GM19025 (cell line): Measurements from ENCODE around the gene PPTC7.
"Not testable (repeated sequence)": the region's sequence is repeated elsewhere in the genome, so short reads cannot be mapped to it uniquely, and the experiment has no call there.

ENCODE experiments used
- ATAC-seq: cut with Tn5 transposase; IDR thresholded peaks from one replicate; pipeline ENCODE4 v1.9.1; 2021; ENCODE audit warnings: mild to moderate bottlenecking, low read depth, moderate library complexity; ENCODE audit not compliant: unreplicated experiment

The PPTC7 gene

DNA sequence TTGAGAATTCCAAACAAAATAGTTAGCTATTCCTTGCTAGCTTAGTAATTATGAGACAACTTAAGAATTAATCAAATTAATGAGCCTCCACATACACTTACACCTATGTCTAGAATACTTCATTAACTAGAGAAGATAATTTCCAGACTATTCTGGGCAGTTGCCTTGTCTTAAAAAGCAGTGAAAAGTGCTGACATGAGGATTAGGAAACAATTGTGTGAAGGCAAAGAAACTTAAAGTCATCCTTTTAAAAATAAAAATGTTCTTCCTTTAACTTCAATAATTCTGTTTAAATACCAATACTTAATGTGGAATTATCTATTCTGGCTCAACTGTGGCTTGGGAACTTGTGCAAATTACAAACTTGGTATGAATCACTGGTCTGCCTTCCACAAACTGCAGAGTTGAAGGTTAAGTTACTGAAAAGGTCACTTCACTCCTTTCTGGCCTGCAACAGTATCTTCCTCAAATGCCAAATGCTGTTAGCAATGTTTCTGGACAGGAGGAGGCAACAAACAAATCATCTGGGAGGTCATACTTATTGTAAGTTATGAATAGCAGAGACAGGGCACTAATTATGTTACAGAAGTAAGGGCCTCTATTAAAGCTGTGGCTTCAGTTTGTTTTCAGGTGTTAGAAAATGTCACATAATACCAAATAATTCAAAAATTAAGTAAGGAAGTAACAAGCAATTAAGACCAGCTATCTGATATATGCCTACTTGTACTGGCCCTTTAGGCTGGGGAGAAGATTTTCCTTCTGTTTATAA, 19.2 kb downstream of the PPTC7 start:
- no peak for ATAC-seq

DNA sequence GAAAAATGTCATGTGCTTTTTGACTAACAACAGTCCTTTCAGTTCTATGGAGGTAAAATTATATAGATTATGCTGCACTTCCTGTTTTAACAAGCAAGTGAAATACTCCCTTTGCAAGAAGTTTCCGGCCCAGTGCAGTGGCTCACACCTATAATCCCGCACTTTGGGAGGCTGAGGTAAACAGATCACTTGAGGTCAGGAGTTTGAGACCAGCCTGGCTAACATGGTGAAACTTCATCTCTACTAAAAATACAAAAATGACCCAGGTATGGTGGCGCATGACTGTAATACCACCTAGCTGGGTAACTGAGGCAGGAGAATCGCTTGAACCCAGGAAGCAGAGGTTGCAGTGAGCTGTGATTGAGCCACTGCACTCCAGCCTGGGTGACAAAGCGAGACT, 20.7 kb downstream of the PPTC7 start:
- ATAC-seq = not testable (repeated sequence)

DNA sequence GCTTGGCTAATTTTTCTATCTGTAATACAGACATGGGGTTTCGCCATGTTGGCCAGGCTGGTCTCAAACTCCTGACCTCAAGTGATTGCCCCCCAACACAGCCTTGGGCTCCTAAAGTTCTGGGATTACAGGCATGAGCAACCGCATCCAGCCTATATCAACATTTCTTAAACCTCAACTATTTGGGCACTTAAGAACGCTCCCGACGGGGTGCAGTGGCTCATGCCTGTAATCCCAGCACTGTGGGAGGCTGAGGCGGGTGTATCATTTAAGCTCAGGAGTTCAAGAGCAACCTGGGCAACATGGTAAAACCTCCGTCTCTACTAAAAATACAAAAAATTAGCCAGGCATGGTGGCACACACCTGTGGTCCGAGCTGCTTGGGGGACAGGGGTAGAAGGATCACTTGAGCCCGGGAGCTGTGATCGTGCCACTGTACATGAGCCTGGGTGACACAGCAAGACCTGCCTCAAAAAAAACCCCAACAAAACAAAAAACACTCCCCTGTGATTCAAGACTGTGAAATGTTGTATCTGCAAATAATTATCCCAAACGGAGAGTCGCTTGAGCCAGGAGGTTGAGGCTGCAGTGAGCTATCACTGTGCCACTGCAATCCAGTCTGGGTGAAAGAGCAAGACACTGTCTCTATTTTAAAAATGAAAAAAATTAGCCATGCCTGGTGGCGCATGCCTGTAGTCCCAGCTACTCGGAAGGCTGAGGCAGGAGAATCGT, 21.5 kb downstream of the PPTC7 start:
- ATAC-seq = no peak

DNA sequence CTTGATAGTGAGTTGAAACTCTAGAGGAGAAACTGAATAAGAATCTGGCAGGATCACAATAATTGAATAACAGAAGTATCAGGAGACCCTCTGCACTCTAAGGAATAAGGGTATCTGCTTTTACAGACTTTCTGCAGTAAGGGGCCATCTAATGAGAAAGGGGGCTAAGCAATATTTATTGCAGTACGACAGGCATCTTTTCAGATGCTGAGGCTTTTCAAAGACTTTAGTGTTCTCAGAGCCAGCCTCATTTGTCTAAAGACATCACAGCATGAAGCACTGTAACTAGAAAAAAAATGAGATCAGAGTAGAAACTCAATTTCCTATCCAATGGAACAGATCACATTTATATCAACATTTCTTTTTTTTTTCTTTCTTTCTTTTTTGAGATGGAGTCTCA, 22.2 kb downstream of the PPTC7 start:
- ATAC-seq = no peak

DNA sequence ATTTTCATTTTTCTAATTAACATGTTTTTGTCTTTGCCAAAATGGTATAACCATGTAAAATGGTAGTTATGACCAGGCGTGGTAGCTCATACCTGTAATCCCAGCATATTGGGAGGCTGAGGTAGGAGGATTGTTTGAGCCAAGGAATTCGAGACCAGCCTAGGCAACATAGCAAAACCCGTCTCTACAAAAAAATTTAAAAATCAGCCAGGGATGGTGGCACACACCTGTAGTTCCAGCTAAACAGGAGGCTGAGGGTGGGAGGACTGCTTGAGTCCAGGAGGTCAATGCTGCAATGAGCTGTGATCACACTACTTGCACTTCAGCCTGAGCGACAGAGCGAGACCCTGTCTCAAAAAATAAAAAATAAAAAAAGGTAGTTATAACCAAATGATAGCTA, 23.1 kb downstream of the PPTC7 start:
- ATAC-seq = no peak

DNA sequence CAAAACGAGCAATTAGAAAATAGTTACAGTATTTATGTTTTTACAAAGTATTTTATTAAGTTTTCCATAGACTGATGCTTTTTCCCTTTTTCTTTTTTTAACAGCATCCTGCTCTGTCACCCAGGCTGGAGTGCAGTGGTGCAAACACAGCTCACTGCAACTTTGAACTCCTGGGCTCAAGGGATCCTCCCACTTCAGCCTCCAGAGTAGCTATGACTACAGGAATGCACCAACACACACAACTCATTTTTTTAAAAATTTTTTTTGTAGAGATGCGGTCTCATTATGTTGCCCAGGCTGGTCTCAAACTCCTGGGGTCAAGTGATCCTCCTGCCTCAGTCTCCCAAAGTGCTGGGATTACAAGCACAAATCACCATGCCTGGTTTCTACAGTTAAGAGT, 24.2 kb downstream of the PPTC7 start:
- ATAC-seq = not testable (repeated sequence)

DNA sequence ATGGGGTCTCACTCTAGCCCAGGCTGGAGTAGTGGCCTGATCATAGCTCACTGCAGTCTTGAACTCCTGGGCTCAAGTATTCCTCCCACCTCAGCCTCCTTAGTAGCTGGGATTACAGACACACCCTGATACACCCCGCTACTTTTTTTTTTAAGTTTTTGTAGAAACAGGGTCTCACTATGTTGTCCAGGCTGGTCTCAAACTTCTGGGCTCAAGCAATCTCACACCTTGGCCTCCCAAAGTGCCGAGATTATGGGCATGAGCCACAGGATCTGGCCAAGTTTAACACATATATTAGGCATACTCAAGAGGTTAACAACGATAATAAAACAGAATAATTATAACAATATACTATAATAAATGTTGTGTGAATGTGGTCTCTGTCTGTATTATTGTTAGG, 25.8 kb downstream of the PPTC7 start:
- ATAC-seq = no peak

DNA sequence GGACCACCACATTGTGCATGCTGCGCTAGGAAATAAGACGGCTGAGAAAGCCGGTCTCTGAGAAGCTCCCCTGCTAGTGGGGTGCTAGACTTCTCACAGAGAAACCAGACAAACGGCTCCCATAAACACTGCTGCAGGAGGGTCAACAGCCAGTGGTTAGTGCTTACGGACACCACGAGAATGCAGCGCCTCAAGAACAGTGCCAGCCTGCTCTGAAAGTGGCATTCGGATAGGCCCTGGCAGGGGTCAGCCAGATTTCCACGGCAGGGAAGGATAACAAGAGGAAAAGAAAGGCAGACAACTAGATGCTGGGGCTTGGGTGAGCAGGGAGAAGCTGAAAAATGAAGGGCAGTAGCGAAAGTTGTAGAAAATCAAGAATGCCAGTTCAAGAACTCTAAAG, 26.4 kb downstream of the PPTC7 start:
- no peak for ATAC-seq

DNA sequence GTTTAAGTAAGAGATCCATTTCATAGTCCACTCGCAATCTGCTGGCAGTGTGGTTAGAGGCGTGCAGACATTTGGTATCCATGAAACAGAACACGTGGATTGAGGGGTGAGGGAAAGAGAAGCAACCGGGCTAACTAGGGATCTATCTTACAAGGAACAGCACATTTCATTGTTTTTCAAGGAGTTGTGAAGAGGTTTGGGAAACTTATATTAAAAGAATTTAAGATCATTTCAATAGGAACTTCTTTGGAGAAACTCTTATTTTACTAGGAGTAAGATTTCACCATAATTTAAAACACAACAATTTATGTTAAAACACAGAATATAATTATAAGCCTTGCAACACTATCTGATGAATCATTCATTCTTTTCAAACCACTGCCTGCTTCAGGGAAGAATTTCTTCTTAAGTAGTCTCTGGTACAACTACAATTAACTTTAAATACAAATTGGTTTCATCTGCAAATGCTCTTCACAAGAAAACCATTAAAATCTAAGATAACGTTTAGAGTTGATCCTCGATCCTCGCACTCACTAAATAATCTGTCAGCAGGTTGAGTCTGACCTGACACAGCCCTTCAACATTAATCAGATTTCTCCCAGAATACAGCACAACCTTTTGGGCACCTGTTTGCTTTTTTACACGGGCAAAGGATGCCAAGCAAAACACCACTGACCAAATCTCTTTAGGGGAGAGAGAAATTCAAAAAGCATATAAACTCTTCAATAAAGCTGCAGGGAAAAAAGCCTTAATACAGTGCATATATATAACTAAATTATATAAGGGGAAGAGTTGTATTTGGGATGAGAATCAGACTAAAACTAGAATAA, 27.3 kb downstream of the PPTC7 start:
- ATAC-seq = no peak

DNA sequence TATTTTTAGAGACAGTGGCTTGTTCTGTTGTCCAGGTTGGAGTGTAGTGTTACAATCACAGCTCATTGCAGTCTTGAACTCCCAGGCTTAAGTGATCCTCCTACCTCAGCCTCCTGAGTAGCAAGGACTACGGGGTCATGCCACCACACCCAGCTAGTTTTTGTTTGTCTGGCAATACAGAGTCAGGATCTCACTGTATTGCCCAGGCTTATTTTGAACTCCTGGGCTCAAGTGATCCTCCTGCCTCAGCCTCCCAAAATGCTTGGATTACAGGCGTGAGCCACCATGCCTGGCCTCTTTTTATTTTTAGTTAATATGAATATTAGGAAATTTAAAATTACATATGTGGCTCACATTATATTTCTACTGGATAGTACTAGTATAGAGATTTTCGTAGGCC, 28.9 kb downstream of the PPTC7 start:
- ATAC-seq = no peak

DNA sequence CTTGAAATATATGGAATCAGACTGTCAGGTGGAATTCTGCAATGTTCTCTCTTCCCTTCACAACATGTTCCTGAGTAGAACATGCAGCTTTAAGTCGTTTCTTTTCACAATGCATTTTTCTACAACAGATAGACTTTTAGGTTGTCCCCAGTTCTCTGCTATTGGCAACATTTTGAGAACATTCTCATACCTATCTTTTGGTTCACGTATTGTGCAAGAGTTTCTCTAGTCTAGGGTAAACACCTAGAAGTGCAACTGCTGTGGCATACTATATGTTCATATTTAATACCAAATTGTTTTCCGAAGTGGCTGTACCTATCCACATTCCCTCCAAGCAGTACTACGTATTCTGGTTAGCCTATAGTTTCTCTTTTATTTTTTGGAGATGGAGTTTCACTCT, 32.1 kb downstream of the PPTC7 start:
- no peak for ATAC-seq

DNA sequence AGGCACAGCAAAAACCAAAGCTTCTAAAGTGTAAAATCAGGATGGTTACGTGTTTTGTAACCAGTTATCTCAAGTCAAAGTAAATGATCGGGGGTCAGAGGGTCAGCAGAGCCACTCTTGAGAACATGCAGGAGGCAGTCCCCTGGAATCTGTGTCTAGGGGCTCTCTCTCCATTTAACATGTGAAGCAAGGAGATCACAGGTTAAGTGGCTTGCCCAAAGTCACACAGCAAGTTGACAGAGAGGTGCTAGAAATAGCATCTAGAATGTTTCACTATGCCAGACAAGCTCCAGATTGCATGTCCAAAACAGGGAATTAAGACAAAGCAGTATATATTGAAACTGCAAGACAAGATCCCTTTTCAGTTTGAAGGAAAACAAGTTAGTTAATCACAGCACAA, 33.4 kb downstream of the PPTC7 start:
- ATAC-seq = no peak

DNA sequence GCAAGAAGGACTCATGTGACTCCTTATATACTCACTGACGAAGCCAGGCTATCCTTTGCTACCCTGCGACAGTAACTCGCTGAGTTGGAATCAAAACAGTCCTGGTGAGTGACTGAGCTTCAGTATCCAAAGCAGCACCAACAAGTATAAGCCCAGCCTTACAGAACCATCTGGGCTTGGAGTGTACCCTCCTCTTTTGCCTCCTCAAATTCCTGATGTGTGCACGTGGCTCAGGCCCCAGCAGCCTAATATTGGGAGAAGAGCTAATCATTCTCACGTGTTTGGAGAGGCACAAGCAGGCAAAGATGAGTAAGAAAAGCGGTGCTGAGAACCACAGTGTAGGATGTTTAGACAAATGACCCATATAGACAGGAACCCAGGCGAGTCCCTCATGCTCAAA, 34.4 kb downstream of the PPTC7 start:
- no peak for ATAC-seq

DNA sequence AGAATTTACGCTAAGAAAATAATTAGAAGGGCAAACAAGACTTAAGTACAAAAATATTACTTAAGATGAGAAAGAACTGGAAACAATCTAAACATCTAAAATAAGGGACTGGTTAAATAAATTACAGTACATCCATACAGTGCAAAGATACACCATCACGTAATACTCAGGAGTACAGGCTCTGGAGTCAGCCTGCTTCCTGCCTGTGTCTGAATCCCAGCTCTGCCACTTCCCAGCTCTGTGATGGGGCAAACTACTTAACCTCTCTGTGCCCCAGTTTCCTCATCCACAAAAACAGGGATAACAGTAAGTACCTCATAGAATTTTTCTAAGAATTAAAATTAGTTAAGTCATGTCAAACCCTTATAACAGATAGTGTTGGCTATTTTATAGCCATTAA, 36.0 kb downstream of the PPTC7 start:
- ATAC-seq = no peak

DNA sequence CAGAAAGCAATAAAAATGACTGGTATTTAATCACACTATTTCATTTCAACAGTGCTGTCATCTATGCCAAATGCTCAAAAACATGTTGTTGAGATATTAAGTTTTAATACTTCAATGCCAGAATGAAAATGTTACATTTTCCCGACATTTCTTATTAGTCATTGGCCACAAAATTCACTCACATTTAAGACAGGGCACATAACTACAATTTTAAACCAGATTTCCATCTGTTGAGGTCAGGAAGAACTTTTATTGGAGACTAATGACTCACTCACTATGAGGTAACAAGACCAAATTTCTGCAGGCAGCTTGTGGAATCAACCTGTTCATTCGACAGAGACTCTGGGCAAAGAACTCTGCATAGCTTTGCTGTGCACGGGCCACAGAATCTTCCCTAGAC, 36.8 kb downstream of the PPTC7 start:
- no peak for ATAC-seq

DNA sequence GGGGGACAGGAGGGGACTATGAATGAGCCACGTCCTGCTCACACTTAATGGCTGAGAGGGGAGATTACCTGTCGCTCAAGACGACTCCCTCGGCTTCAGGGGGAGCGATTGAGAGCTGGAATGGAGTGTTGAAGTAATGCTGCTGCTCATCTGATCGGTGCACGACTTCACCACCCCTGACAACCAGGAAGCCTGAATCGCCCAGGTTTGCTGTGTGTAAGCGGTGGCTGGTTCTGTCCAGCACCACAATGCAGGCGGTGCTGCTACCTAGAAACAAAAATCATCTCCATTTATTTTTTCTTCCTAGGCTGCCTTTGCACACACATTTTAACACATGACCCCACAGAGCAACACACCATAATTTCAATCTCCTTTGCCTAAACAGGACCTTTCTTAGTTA, 37.3 kb downstream of the PPTC7 start:
- no peak for ATAC-seq

DNA sequence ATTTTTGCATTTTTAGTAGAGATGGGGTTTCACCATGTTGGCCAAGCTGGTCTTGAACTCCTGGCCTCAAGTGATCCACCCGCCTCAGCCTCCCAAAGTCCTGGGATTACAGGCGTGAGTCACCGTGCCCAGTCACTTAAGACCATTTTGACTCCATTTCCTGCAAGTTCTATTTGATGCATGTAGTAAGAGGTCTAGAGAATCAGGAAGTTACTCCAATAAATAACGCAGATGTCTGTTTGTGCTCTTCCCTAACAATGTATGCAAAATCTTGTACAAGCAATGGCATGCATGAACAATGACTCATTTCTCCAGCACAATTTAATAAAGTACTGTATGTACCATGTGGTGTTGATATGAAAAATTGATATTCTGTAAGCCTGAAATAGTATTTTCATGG, 37.9 kb downstream of the PPTC7 start:
- ATAC-seq = not testable (repeated sequence)

DNA sequence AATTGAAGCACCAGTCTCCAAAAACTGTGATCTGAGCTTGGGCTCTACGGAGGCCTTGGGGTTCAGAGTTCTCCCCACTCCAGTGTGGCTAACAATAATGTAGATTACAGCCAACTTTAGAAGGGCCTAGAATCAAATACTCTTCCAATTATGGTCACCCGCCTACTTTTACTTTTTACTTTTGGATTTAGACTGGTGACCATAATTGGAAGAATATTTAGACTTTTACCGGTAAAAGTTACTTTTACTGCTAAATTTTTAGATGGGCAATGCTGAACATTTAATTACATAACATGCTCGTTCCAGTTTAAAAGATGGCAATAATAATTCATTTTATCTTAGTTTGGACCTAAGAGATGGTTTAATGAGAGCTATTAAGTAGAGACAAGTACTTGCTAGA, 39.2 kb downstream of the PPTC7 start:
- ATAC-seq = no peak

DNA sequence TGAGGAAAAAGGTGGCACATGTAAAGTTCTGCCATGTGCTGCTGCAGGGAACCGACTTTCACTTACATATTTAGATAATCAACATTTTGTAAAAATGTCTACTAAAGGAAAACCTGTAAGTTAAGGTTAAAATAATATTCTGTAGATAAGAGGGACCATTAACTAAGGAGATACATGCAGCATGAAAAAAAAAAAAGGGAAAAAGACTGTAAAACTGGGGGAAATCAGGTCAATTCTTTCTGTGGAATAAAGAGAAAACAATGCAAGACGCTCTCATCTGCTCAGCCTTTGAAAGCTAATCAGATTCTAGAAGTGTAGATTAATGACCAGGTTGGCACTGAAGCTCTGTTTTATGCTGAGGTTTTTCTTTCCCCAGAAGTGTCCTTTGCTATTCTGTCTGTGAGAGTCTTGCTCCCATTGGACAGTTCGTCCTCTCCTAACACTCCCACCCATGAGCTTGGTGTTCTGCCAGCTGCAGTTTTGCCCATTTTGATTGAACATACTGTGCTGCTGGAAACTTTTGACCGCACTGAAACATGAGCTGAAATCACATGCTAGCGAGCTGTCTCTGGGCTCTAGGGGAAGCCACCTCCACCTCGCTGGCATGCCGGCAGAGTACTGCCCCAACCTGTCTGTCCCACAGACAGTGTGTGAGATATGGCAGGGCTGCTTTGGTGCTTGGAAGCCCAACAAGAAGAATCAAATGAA, 39.7 kb downstream of the PPTC7 start:
- ATAC-seq = no peak

DNA sequence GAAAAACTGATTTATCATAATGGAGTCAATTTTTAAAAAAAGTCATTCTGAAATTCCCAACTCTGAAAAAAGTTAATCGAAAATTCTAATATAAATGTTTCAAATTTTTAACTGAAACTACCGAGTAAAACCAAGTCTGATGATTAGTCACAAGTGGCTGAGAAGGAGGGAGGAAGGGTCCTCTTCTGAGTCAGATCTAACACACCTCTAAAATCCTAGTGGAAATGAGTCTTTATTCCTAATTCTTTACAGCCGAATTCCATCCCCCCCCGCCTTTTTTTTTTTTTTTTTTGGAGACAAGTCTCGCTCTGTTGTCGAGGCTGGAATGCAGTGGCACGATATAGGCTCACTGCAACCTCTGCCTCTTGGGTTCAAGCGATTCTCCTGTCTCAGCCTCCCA, 43.1 kb downstream of the PPTC7 start:
- ATAC-seq = no peak
